GM21786 (cell line): ENCODE data around the gene RNF113B.

Experiments
- ATAC-seq: cut with Tn5 transposase; IDR thresholded peaks from one replicate; pipeline ENCODE4 v1.9.1; 2021; ENCODE audit not compliant: unreplicated experiment

Gene RNF113B

DNA sequence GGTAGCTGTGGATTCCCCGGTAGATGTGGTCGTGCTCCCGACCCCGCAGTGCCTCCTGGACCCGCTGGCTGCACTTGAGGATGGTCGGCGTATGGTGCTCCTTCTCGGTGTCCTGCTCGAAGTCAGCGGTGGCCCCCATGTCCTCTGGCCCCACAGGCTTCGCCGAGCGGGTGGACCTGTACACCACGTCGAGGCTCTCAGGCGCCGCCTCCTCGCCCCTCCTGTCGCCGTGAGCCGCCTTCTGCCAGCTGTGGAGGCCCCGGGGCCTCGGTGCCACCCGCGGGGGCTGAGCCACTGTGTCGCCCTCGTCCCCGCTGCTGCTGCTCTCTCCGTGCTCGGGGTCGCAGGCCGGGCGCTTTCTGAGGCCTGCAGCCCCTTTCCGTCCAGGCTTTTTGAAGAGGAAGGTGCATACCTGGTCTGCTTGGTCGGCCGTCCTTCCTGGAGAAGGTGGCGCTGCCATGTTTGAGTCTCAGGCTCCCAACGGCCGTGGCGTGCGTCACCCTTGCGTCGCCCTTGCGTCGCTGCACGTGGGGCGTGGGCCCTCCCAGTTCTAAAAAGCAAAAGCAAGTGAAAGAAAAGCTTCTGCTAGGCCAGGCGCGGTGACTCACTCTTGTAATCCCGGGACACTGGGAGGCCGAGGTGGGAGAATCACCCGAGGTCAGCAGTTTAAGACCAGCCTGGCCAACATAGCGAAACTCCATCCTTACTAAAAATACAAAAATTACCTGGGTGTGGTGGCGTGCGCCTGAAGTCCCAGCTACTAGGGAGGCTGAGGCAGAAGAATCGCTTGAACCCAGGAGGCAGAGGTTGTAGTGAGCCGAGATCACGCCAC is at the start of gene RNF113B:
Gene RNF113B, minus strand, starts transcription at position 493 of the 832 bp plus-strand sequence. Its CDS starts 33 bp downstream, at position 460.
- ATAC-seq: no peak

DNA sequence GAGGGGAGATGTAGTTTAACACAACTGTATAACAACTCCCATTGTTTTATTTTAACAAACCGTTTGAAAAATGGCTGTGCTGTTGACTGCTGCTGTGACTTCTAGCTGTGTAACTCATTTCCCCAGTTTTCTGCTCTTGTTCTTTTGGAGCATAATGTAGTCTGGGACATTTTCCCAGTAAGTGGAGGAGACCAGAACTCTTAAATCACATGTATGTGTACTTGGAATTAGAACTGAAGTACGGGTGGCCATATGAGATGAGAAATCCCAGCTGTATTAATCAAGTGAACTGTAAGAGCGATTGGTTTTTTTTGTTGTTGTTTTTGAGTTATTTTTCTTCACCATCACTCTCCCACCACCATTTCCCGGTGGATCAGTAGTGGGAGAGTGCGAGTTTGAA is 49.4 kb upstream of the RNF113B start:
- no peak for ATAC-seq

DNA sequence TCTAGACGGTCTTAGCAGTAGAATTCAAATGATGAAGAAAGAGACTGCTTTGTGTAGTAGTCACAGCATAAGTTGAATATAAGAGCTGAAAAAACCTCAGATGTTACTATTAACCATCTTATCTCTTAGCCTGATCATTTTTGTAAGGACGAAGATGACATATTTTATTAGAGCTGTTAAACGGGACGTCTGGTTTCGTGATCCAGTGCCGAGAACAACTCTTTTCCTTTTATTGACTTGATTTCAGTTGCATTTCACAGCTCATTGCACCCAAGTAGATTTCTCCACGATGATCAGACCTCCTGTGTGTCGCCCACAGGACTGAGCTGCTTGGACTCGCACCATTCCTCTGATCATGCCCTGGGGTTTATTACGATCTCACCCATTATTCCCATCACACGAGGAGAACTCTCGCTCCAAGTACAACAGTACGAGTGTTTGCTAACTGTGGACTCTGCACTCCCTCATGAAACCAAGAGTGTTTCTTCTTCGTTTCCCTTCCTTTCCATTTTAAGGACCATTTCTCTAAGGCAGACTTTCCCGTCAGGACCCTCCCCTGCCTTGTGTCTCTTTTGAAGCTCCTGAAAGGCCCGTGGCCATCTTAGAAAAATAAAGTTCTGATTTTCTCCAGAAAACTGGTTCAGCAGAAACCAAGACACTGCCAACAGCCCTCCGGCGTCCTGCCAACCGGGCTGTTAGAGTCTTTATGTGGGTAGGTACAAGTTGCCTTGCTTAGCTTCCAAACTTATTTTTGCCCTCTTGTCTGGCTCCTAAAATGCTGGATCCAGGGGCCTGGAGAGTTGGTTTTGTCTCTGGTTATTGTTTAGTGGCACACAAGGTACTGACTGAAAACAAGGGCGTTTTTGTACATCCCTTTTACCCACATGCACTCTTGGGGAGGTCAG is 48.2 kb upstream of the RNF113B start:
- no peak for ATAC-seq

DNA sequence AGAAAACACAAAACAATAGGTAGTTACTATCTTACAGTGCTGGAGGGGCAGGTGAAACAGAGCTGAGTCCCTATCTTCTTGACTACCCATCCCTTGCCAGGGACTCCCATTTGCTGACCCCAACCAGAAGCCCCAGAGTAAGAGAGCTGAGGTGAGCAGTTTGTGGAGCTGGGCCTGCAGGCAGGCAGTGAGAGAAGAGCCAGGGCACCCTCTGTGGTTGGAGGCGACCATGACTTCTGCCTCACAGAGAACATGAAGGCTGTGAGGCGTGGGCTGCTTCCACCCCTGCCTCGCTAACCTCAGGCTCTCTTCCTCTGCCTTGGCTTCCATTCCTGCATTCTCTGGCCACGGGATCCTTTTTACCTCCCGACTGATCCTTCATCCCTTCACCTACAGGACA is 47.5 kb upstream of the RNF113B start:
- ATAC-seq: no peak

DNA sequence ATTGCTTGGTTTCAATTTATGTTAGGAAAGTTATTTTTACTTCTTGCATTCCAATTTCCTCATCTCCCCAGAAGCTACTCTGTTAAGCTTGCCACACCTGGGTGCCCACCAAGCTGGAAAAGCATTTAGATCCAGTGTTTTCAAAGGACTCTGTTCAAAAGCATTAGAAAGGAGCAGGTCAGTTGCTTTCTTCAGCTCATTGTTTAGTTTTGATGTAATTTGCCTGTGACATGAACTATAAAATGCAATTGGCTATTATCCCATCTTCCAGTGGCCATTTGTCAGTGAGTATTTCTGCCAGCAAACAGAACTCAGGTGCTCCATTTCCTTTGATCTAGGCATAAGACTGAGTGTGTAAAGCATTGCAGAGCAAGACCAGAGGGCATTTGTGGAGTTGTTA is 46.7 kb upstream of the RNF113B start:
- ATAC-seq: no peak

DNA sequence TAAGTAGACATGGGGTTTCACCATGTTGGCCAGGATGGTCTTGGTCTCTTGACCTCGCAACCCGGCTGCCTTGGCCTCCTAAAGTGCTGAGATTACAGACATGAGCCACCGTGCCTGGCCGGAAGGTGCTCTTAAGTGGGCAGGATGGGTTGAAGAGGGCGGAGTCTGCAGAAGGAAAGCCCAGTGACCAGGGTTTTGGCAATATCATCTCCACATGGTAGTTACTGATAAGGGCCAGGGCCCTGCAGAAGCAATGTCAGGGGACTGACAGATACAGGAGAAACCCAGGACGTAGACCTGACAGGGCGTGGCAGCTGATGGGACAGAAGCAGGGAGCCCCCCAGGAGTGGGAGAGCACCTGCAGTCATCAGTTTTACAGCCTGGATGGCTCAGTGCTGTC is 45.7 kb upstream of the RNF113B start:
- ATAC-seq: no peak

DNA sequence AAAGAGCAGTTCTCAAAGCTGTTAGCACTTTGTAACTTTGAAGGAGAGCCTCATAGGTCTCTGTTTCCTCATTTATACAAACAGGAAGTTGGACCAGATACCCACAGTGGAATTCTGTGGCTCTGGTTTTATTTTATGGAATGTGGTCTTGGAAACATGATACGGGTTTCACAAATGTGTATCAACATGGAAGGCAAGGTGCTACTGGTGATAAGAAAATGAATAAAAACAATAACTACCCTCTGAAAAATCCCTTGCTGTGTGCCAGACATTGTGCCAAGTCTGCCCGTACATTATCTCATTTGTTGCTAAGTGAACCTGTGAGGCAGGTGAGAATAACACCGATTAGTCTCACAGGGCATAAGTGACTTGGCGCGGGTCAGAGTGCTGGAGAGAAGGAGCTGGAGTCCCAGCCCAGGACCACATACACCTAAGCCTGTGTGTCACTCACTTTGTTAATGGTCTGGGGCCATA is 45.0 kb upstream of the RNF113B start:
- ATAC-seq: no peak

DNA sequence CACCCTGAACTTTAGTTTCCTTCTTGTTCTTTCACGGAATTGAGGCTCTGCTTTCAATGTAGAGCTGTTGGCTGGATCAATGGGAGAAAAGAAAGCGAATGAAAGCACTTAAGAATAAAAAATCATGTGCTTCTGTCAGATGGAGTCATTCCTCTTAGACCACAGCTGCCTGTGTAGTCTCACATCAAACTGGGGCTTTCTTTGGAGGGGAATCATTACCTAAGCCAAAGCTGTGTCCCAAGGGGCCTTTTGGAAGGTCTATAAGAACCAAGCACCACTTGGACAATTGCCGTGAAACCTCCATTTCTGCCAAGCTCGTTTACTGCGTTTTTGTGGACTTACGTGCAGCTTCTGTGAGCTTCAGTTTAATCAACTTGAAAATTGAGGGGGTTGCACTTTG is 44.2 kb upstream of the RNF113B start:
- no peak for ATAC-seq

DNA sequence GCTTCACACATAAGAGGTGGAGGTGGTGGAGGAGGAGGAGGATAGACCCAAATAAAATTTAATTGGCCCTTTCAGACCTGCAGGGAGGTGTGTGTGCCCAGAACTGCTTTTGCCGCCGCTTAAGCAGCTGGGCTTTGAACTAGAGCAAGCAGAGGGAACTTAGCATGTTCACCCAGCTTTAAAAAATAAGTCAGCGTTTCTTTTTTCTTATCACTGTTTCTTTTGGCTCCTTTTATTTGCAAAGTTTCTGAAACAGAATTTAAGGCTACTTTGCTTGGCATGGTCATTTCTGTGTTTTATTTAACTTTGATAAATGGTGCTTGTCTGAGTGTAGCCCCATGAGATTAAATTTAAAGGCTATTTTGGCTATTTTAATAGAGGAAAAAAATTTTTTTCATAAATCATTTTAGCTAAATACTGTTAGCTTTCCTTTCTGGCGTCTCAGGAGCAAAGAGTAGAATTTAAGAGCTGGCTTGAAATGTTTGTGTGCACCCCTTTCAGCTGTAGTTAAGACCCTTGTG is 43.3 kb upstream of the RNF113B start:
- no peak for ATAC-seq

DNA sequence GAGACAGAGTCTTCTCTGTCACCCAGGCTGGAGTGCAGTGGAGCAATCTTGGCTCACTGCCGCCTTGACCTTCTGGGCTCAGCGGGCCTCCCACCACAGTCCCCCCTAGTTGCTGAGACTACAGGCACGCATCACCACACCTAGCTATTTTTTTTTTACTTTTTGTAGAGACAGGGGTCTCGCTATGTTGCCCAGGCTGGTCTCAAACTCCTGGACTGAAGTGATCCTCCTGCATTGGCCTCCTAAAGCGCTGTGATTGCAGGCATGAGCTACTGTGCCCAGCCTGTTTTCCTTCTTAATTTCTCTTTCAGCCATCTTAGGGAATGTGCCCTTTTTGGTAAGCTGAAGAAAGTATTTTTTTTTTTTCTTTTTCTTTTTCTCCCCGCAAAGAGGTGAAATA is 42.6 kb upstream of the RNF113B start:
- ATAC-seq: no peak

DNA sequence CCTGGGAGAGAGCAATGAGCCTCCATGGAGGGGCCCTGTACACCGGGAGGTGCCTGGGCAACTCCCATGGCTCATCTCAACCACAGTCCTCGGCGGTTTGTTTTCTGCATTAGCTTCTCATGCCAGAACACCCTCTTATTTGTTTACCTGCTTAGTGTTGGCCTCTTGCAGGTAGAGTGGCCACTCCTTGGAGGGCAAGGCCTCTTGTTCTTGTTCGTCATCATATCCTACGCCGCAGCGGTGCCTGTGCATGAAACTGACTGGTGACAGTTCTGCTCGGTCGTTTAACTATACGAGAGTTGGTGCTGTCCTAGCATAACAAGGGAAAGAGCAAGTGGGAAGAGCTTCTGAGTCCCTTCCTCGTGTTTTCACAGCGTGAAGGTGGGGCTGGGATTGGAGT is 40.5 kb upstream of the RNF113B start:
- ATAC-seq: no peak

DNA sequence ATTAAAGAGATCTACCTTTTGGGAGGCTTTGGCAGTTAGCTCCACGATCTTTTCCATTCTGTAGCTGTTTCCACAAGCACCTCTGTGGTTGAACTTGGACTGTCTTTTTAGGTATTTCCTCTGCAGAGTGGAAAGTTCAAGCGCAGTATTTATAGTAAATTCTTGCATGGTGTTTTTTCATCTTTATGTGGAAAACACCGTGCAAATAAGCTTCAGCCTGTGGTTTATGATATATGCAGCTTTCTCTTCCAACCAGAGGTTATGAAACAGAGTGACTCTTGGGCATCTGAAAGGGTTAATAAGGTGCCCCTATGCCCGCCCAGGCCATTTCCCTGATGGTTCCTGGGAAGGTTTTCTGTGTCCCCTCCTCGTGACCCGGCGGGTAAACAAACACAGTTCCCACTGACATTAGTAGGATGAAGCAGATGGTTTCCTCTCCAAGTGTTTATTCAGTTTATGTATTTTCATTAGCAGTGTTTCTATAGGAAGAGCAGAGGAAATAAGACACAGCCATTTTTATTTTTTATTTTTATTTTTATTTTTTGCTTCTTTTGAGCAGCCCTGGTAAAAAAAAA is 39.7 kb upstream of the RNF113B start:
- peak; percentile 67 for ATAC-seq

DNA sequence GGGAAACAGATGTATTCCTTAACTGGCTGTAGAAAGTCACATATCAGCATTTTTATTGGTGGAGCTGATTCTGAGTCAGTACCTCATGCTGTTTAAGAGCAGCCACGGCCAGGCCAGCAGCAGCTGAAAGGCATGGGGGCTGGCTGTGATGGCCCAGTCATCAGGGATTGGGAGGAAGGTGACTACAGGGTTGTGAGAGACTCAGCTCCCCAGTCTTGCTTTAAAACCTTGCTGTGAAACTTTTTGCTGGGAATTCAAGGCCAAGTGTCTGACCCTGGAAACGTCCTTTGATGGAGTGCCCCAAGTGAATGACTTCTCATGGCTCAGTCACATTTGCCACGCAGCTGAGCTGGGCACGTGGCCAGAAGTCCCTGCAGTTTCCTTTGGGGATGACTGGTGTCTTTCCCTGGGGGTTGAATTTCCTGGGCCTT is 39.1 kb upstream of the RNF113B start:
- ATAC-seq: peak; percentile 22

DNA sequence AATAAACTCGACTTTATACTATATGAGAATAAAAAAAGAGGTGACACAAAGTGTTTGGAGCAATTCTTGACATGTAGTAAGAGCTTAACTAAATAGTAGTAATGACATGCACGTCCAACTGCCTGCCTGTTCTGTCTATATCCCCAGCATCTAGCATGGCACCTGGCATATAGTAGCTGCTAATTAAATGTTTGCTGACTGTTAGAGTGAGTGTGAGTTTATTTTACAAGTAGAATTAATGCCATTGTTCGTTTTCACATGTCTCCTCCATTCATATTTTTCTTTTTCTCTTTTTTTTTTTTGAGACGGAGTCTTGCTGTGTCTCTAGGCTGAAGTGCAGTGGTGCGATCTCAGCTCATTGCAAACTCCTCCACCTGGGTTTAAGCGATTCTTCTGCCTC is 38.4 kb upstream of the RNF113B start:
- ATAC-seq: no peak

DNA sequence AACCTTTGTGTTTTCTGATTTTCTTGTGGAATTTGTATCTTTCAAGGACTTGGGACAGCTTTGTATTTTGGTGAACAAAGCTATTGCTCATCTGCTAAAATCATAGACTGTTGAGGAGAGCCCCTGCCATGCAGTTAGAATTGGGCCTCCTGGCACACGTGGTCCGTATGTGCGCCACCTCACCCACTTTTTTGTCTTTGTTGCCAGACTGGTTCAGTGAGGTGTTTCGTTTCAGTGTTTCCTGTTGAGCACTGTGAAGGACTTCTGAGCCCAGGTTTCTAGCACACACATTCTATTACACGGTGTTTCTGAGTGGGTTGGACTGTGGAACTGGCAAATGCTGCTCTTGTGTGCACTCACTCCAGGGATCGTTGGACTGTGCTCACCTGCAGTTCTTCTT is 37.6 kb upstream of the RNF113B start:
- no peak for ATAC-seq

DNA sequence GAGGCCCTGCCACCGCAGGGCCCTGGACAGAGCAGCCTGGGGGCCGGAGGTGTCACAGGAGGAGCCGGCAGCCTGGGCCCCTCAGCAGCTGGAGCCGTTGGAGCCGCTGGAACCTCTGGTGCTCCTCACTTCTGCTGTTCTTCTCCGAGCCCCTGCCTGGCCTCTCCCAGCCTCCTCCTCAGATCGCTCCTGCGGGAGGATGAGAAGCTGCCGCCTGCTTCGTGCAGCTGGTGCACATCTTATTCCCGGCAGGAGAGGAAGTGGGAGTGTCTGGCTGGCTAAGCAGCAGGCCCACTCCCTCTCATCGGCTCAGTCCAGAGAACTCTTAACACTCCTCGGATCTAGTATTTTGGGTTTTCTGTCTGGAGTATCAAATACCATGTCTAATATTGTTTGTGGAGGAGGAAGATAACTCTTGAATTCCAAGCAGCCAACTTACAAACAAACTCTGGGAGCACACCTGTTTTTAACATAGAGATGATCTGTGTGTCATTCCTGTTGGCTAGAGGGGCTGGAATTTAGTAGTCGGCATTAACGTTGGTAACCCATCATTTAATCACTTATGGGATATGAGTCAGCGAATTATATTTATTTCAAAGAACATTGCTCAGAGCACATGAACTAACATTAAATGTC is 37.1 kb upstream of the RNF113B start:
- ATAC-seq: no peak

DNA sequence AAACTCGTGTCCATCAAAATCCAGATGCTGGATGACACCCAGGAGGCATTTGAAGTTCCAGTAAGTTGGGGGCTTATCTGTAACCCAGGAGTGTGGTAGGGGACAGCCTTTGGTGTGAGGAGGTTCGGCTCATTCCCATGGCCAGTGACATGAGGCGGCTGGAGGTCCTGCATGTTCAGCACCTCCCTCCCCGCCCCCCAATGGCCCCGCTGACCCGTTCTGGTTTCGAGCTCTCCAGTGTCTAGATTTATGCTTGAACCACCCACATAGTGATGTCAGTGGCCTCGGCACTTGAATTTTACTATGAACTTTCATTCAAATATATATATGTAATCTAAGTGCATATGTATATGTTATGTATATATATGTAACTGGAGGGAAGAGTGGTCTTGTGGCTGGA is 36.3 kb upstream of the RNF113B start:
- no peak for ATAC-seq

DNA sequence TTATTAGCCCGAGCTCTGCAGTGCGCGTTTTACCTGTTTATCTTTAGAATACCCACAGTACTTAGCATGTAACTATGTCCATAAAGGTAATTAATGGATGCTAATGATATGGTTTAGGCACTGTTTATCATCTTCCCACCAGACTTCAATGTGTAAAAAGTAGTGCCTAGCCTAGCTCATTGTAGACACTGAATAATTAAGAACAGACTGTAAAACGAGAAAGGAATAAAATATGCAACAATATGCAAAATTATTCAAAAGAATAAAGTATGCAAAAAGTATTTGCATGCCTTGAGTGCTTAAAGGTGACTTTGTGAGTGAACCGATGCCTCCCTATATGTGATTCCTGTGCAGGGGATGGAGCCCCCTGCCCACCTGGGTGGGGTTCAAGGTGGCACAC is 35.7 kb upstream of the RNF113B start:
- no peak for ATAC-seq

DNA sequence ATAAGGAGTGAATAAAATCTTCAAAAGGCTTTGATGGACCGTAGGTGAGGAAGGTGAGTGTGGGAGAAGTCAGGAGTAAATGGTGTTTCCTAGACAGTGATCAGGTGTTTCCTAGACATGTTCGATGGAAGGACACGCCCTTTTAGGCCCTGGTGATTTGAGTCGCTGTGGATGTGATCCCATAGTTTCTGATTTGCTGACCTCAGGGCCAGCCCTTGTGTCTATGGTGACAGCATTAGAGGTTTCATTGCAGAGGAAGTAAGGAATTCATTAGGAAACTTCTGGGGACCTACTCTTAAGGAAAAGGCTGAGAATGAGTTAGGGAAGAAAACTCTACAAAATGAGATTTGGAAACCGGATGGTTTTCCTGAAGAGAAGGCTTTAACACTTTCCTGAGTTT is 31.5 kb upstream of the RNF113B start:
- ATAC-seq: no peak

DNA sequence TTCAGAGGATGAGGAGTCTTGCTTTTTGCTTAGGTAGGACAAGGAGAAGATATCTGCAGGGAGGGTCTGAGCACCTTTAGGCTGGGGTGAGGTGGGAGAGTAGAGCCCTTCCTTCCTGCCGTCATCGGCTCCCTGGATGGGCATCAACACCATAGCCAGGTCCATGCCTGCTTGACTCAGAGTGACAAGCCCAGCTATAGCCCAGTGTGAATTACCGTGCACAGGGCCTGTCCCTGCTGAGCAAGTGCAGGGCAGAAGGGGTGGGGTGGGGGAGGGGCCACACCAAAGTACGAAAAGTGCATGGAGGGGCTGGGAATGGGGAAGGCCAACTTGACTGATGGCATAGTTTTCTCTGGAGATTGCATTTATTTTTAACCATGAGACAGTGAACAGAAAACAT is 30.3 kb upstream of the RNF113B start:
- no peak for ATAC-seq

DNA sequence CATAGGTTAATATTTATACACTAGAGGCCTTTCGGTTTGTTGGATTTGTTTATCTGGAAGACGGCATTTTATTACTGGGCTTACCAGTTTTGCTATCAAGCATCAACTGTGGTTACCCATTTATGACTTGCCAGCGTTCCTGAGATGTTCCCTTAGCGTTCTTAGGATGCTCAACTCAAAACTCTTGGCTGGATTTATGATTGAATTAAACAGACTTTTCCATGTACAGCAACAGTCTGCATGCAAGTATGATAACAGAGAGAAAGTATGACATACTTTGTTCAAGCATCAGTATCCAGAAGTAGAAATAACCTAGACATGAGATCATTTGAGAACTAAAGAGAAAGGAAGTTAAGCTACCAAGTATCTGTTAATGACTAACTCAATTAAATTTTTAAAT is 29.9 kb upstream of the RNF113B start:
- no peak for ATAC-seq
